ENCODE data around the gene ECHDC1.
A peak's percentile ranks its signal among the peaks of the same experiment; 100 is the strongest.
"Not testable (repeated sequence)": the region's sequence is repeated elsewhere in the genome, so short reads cannot be mapped to it uniquely, and the experiment has no call there.

ECHDC1 gene

GRCh38 chr6:127342946-127343808, at the start of gene ECHDC1:
Gene ECHDC1, minus strand, starts transcription at chr6:127343609. Its CDS starts 12,581 bp downstream, at chr6:127331028.
- peak; percentile 55 to 56 for DNase-seq (ENCODE audit: low read depth in 2 of 2)

- no peak for DNase-seq (ENCODE audit: low read depth in 2 of 2)
Measured at GRCh38 chr6:127392301-127392700, 48.9 kb upstream of the ECHDC1 start.

GRCh38 chr6:127391094-127391953, 47.9 kb upstream of the ECHDC1 start:
- DNase-seq (ENCODE audit: low read depth in 2 of 2): no peak

- DNase-seq (ENCODE audit: low read depth in 2 of 2): no peak
Measured at GRCh38 chr6:127389706-127390105, 46.3 kb upstream of the ECHDC1 start.

GRCh38 chr6:127385668-127386430, 42.4 kb upstream of the ECHDC1 start:
- no peak for DNase-seq (ENCODE audit: low read depth in 2 of 2)

GRCh38 chr6:127384848-127385247, 41.4 kb upstream of the ECHDC1 start:
- not testable (repeated sequence) for DNase-seq (ENCODE audit: low read depth in 2 of 2)

- no peak for DNase-seq (ENCODE audit: low read depth in 2 of 2)
Measured at GRCh38 chr6:127383988-127384387, 40.6 kb upstream of the ECHDC1 start.

GRCh38 chr6:127382413-127382812, 39.0 kb upstream of the ECHDC1 start:
- no peak for DNase-seq (ENCODE audit: low read depth in 2 of 2)

- DNase-seq (ENCODE audit: low read depth in 2 of 2): no peak
Measured at GRCh38 chr6:127381384-127381783, 38.0 kb upstream of the ECHDC1 start.

GRCh38 chr6:127376685-127377084, 33.3 kb upstream of the ECHDC1 start:
- DNase-seq (ENCODE audit: low read depth in 2 of 2): no peak

- no peak for DNase-seq (ENCODE audit: low read depth in 2 of 2)
Measured at GRCh38 chr6:127367023-127367375, 23.6 kb upstream of the ECHDC1 start.

GRCh38 chr6:127366282-127367022, 23.0 kb upstream of the ECHDC1 start:
- DNase-seq (ENCODE audit: low read depth in 2 of 2): no peak

- no peak for DNase-seq (ENCODE audit: low read depth in 2 of 2)
Measured at GRCh38 chr6:127365874-127366273, 22.5 kb upstream of the ECHDC1 start.

GRCh38 chr6:127352524-127352923, 9.1 kb upstream of the ECHDC1 start:
- no peak for DNase-seq (ENCODE audit: low read depth in 2 of 2)

- DNase-seq (ENCODE audit: low read depth in 2 of 2): no peak
Measured at GRCh38 chr6:127349980-127350379, 6.6 kb upstream of the ECHDC1 start.

GRCh38 chr6:127348028-127348661, 4.7 kb upstream of the ECHDC1 start:
- no peak for DNase-seq (ENCODE audit: low read depth in 2 of 2)

- no peak for DNase-seq (ENCODE audit: low read depth in 2 of 2)
Measured at GRCh38 chr6:127347178-127347577, 3.8 kb upstream of the ECHDC1 start.

GRCh38 chr6:127345521-127345920, 2.1 kb upstream of the ECHDC1 start:
- DNase-seq (ENCODE audit: low read depth in 2 of 2): no peak

- DNase-seq (ENCODE audit: low read depth in 2 of 2): no peak
Measured at GRCh38 chr6:127343809-127344659, 625 bp upstream of the ECHDC1 start.
